NCI-H510A treated with DMSO at 0.1 percent for 48 hours (cell line): ENCODE results near the gene TMPRSS6.
A peak's percentile ranks its signal among the peaks of the same experiment; 100 is the strongest.

ENCODE experiments used
- DNase-seq: peaks from one replicate; lab custom pipeline; 2025; lab: John Stamatoyannopoulos, UW

TMPRSS6 gene

GRCh38 chr22:37050913-37051312 is 58.6 kb downstream of the TMPRSS6 start:
- DNase-seq: no peak

DNA sequence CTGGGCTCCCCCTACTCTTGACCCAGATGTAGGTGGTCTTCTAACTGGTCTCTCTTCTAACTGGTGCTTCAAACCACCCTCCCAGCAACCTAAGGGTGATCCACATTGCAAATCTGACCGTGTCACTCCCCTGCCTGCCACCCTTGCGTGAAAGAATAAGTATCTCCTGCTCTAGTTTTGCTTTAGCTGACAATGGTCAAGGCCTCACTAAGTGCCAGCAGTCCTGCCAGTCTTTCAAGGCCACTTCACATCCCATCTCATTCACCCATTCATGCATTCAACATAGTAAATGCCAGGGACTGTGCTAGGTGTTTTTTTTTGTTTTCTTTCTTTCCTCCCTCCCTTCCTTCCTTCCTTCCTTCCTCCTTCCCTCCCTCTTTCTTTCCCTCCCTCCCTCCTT is 60.3 kb downstream of the TMPRSS6 start:
- no peak for DNase-seq

DNA sequence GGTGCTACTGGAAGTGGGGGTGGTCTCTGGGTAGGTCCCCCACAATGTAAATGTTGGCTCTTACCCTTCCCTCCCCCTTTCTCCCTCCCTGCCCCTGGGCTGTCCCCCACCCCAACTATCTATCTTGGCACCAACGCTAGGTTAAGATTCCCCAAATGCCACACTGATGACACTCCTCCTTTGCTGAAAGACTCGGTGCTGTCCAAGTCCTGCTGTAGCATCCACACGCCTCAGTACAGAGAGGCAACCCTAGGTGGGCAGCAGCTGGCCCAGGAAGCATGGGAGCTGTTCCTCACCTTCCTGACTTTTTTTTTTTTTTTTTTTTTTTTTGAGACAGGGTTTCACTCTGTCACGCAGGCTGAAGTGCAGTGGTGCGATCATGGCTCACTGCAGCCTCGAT is 61.4 kb downstream of the TMPRSS6 start:
- DNase-seq: no peak

GRCh38 chr22:37047006-37047405 is 62.5 kb downstream of the TMPRSS6 start:
- DNase-seq: no peak

DNA sequence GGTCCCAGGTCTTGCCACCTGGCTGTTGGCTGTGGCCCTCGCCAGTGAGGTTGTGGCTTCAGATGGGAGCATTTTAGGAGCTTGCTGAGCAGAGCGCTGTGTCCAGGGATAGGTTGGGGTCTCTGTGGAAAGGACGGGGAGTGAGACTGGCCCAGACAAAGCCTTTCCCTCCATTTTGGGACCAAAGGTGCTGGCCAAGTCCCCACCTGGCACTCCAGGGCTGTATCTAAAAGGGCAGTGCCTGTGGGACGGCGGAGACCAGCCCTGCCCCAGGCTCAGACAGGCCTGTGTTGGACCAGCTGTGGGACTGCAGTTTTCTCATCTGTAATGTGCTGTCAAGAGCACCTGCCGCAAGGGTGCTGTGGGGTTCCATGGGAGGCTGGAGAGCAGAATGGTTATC is 62.9 kb downstream of the TMPRSS6 start:
- DNase-seq: no peak

- DNase-seq: no peak
These were observed 63.6 kb downstream of the TMPRSS6 start for GRCh38 chr22:37045958-37046357.

DNA sequence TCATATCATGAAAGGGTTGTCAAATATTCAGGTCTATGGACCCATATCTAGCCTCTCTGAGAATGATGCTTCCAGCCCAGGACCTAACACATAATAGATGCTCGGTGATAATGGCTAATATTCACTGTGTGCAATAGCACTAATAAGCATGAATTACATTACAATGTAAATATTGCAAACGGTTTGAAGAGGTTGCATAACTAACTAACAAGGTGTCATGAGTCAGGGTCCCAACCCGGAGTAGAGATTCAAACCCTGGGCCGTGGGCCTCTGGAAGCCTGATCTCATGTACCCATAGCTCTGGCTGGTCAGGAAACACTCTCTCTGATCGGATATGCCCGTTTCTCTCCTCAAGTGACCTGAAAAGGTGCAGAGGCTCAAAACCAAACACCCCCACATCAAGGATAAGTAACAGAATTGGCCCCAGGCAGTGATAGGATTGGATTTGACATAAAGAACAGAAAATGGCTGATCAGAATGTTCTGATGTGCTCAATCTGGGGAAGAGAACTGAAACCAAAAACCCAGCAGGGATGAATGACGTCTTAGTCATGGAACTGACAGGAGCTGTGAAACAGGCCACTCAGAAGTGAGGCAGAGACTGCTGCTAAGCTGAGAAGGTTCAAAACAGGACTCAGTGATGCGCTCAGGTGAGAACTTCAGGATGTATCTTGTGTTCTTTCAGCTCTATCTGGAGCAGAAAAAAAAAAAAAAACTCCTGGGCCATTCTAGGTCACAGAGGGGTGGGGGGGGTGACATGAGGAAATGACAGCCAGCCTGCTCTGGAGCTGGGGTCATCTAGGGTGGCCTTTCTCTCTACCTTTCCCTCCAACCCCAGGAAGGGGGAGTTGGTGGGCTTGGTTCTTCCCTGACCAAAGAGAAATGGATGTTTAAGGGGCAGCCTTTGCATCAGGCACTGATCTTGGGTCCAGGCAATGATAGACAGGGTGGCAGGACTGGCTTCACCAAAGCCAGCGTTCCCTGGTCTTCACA is 64.6 kb downstream of the TMPRSS6 start:
- no peak for DNase-seq

DNA sequence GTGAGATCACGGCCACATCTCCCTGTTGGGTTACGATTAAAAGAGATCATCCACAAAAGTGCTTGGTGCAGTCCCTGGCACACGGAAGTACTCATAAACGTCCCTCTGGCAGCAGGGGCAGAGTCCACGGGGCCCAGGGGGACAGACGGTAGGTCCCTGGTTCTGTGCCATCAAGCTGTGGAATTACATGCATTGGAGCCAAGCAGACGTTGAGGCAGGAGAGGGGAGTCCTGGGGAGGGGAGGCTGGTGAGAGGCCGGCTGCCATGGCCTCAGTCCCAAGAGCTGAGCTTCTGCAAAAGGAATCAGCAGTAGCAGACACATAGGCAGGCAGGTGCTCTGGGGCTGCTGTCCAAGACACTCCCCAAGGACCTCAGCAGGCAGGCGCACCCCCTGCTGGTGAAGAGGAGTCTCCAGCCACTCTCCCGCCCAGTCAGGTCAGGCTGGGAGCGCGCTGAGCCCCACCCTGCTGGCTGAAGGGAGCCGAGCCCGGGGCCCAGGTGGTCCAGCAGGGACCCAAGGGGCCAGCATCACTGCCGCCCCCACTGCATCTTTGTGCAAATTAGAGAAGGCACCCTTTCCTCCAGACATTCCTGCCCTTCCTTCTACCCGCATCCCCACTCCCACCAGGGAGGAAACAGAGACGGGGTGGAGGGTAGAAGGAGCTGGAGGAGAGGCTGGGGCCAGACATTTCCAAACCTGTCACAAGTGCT is 65.5 kb downstream of the TMPRSS6 start:
- peak; percentile 28 for DNase-seq

DNA sequence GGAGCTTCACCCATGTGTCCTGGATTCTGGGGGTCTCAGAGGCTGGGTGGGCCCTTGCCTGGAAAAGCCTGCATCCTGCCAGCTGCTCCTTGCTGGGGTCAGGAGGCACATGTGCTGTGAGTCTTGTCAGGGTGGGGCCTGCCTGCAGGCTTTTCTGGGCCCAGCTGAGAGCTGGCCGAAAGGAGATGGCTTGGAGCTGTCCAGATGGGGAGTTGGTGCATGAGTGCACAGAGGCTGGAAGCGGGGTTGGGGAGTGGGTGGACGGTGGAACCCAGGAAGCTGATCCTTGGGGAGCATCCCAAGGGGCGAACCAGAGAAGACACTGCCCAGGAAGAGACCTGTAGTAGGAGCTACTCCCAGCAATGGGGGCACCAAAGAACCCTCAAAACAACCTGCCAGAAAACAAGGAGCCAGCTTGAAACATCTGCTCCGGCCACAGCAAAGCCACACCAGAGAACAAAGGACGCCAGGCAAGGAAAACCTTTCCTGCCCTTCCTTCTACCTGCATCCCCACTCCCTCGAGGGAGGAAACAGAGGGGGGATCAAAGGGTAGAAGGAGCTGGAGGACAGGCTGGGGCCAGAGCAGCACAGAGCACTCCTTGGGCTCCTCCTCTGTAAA is 66.2 kb downstream of the TMPRSS6 start:
- DNase-seq: no peak

DNA sequence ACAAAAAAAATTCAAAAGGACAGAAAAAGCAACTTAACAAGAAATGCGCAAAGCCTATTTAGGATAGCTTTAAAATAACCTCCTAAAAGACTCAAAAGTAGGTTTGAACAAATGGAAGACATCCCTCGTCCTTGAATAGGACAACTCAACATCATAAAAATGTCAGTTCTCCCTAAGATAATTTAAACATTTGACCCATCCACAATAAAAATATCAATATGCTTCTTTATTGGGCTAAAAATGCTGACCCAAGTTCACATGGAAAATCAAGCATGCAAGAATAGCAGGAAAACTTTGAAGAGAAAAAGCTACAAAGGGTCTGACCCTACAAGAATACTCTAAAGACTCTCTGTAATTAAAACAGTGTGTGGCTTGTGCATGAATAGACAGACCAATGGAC is 70.0 kb downstream of the TMPRSS6 start:
- DNase-seq: no peak

DNA sequence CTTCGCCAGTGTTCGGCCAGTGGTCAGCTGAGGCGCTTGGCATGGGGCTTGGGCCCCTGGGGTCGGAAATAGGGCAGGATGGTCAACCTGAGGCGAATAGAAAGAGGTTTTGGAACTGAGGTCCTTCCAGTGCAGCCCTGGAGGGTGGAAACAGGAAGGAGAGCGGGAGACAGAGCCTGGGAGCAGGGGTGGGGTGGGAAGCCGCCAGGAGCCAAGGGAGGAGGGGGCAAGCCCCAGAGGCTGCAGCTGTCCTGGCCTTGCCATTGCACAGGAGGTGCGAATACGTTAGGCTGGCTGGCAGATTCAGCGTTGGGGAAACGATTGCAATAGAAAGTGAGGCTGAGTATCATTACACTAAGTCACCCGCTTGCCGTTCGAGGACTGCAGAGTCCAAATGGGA is 71.8 kb downstream of the TMPRSS6 start:
- DNase-seq: no peak

- DNase-seq: no peak
These were observed 72.7 kb downstream of the TMPRSS6 start for GRCh38 chr22:37036655-37037377.

- DNase-seq: no peak
These were observed 75.7 kb downstream of the TMPRSS6 start for GRCh38 chr22:37033605-37034430.

- DNase-seq: no peak
These were observed 76.7 kb downstream of the TMPRSS6 start for GRCh38 chr22:37032535-37033460.

- DNase-seq: no peak
These were observed 77.4 kb downstream of the TMPRSS6 start for GRCh38 chr22:37032134-37032534.

GRCh38 chr22:37030560-37031281 is 78.8 kb downstream of the TMPRSS6 start:
- DNase-seq: no peak

DNA sequence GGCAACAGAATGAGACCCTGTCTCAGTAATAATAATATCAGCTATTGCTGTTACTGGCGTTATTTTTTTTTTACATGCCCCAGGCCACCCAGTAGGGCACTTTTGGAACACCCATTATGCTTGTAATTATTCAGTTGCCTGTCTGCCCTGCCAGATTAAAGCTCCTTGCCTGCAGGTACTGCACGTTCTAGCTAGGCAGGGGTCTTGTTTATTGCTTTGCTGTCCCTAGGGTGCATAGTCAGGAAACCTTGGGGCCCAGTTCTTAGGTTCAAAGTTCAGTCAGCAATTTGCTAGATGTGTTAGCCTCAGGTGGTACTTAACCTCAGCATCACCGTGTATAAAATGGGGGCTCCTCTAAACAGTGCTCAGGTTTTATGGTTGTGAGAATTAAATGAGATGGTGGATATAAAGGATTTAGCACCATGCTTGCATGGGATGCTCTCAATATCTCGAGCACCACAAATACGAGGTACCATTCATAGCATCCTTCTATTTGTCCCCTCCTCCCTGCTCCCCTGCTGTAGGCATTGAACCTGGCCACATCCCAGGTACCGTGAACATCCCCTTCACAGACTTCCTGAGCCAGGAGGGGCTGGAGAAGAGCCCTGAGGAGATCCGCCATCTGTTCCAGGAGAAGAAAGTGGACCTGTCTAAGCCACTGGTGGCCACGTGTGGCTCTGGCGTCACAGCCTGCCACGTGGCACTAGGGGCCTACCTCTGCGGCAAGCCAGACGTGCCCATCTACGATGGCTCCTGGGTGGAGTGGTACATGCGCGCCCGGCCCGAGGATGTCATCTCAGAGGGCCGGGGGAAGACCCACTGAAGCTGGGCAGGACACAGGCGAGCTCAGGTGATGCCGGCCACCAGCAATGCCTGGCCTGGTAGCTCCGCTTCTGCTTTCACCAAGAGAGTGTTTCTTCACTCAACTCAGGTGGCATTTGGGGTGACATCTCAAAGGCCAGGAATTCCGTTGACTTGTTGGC is 80.5 kb downstream of the TMPRSS6 start:
- no peak for DNase-seq

- no peak for DNase-seq
These were observed 82.0 kb downstream of the TMPRSS6 start for GRCh38 chr22:37027556-37027955.
